Fibroblast of villous mesenchyme (primary cell): ENCODE measurements around the gene PDILT. TPM values are rescaled to one million over a fixed set of nuclear protein-coding genes. Genes with fewer than 3 reads are reported as not detected.

Source experiments
- DNase-seq: peaks from one replicate; pipeline ENCODE4 v3.0.0-alpha.2; 2010; ENCODE audit warnings: low read depth
- H3K4me3 ChIP-seq: 2 replicates; pipeline ENCODE4 v1.5.1; 2011; ENCODE audit warnings: low read depth, mild to moderate bottlenecking, low read length
- CTCF ChIP-seq: IDR thresholded peaks from 2 replicates; pipeline ENCODE4 v1.5.1; 2012; ENCODE audit warnings: low read depth, mild to moderate bottlenecking, low read length; ENCODE audit not compliant: insufficient read depth
- total RNA-seq: library from RNA; depleted of rRNA; stranded (reverse); fragments of >200 nt; gene quantifications from 2 replicates; pipeline ENCODE4 v1.2.3, GENCODE V29; 2012

The PDILT gene
- total RNA-seq, 1 donor, result not detected

- H3K4me3 ChIP-seq, result no peak overlapping the region
- no peak for DNase-seq
- TF ChIP-seq CTCF, result no peak
Measured at GRCh38 chr16:20402651-20403050, 1.9 kb downstream of the PDILT start.

GRCh38 chr16:20401475-20402016, 3.0 kb downstream of the PDILT start:
- TF ChIP-seq CTCF, result no peak
- H3K4me3 ChIP-seq, result no peak overlapping the region
- no peak for DNase-seq

GRCh38 chr16:20401066-20401465, 3.5 kb downstream of the PDILT start:
- TF ChIP-seq CTCF, result no peak
- DNase-seq, result no peak
- H3K4me3 ChIP-seq, result no peak overlapping the region

- no peak for DNase-seq
- no peak overlapping the region for H3K4me3 ChIP-seq
- TF ChIP-seq CTCF, result no peak
Measured at GRCh38 chr16:20399185-20399584, 5.4 kb downstream of the PDILT start.

GRCh38 chr16:20398603-20399002, 5.9 kb downstream of the PDILT start:
- no peak for TF ChIP-seq CTCF
- H3K4me3 ChIP-seq, result no peak overlapping the region
- no peak for DNase-seq

- no peak for DNase-seq
- TF ChIP-seq CTCF, result no peak
- no peak overlapping the region for H3K4me3 ChIP-seq
Measured at GRCh38 chr16:20397468-20398074, 7.0 kb downstream of the PDILT start.
